Skeletal muscle cell (primary cell): ENCODE data around the gene CCDC92B.

Experiments used
- DNase-seq: peaks from one replicate; pipeline ENCODE4 v3.0.0-alpha.2; 2010; ENCODE audit warnings: low read depth
- H3K4me3 ChIP-seq: 2 replicates; pipeline ENCODE4 v1.5.1; 2011; ENCODE audit warnings: low read depth, mild to moderate bottlenecking, control low read depth, low read length, moderate library complexity

Gene CCDC92B

DNA sequence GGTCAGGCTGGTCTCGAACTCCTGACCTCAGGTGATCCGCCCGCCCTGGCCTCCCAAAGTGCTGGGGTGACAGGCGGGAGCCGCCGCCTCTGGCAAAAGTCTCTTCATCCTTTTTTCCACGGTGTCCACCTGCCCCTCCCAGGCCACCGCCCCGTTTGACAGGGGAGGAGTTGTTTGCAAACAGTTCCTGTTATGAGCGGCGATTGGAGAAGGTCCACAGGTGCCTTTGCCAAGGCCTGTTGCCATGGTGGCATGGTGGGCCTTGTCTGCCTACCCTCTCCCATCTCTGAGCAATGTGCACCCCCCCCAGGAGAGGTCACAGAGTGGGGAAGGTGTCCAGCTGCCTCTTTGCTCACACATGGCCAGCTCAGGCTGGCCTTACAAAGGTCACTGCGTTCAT, 30.8 kb upstream of the CCDC92B start:
- no peak overlapping the region for H3K4me3 ChIP-seq
- no peak for DNase-seq

DNA sequence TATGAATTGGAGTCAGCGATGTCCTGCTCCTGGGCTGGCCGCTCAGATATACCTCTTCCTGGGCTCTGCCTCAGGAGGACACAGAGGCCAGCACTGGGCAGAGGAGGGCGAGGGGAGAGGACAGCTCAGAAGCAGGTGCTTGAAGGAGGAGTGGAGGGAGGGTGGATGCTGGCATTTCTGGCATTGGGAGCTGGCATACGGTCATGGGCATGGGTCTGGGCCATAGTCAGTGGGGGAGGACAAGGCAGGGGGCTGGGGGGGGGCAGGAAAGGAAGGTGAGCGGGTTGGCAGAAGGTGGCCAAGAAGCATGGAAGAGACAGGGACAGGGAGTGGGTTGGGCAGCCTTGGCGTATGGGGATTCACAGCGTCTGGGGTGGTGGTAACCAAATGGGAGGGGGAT, 30.1 kb upstream of the CCDC92B start:
- DNase-seq, result no peak
- no peak overlapping the region for H3K4me3 ChIP-seq

DNA sequence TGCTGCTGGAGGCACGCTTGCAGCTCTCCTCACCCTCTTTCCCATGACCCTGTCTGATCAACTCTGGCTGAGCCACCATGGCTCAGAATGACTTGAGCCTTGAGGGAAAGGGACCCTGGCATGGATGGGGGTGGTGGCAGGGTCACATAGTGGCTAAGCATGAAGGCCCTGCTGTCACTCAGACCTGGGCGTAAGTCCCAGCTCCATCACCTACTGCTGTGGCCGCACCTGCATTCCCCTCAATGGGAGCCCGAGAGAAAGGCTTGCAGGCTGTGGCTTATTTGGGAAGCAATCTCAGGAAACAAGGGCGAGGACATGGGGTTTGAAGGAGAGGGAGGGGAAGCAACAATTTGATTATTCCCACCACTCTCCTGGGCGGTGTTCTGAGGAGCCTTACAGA, 29.0 kb upstream of the CCDC92B start:
- no peak for DNase-seq
- H3K4me3 ChIP-seq, result no peak overlapping the region

DNA sequence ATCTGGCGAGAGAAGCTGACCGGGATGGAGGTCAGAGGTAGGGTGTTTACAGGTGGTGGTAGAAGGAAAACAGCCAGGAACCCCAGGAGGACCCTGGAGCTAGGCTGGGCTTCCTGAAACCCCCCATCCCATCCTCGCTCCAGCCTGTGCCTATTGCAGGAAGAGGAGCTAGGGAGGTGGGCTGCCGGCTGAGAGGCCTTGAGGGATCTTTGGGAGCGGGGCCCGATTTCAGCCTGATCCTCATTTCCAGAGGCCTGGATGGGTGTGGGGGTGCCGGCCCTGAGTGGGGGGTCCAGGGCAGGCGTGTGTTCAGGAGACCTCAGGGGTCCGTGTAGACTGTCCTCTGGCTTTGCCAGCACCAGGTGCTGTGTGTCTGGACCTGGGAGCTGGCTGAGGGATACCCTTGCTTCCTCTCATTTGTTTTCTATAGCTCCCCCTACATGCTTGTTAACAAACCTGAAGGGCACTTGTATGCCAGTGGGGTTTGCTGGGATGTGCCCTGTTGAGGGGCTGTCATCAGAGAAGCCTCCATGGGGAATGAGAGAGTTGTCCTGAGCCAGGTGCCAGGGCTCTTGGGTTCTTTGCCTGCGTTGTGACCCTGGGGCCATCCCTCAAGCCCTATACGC, 27.9 kb upstream of the CCDC92B start:
- H3K4me3 ChIP-seq, result no peak overlapping the region
- DNase-seq, result no peak

DNA sequence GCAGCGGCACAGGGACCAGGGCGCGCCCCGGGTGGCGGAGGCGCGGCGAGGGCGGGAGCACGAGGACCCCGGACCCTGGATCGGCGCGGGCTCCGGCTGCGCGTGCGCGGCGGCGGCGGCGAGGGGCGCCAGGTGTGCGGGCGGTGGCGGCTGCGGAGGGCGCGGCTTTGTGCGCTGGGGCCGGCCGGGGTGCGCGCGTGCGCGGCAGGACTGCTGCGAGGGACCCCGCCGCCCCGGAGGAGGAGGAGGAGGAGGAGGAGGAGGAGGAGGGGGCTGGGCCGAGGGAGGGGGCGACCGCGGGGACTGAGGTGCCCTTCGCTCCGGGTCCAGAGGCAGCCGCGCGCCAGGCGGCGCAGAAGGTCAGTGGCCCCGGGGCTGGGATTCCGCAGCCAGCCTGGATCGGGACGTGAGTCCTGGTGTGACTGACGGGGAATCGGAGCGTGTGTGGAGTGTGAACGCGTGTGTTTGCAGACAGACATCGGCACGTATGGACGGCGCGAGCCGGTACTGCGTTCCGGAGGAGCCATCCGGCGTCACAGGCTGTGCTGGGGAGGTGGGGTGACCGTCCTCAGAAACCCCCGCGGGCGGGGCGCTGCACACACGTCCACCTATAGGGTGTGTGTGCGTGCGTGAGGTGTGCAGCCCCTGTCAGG, 27.3 kb upstream of the CCDC92B start:
- DNase-seq, result no peak
- peak overlapping the region; percentile 15 for H3K4me3 ChIP-seq

DNA sequence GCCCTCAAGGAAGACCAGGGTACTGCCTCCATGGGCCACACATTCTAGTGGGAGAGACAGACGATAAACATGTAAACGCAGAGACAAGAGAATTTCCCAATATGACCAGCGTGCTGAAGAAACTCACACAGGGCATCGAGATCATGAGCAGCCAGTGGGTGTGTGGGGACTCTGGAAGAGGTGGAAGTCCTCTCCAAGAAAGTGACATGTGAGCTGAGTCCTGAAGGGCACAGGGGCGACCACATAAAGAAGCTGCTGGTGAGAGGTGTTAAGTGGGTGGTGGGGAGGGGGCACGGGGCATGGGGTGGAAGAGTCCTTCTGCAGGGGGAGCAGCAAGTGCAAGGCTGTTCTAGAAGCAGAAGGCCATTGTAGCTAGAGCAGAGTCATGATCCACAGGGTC, 25.8 kb upstream of the CCDC92B start:
- no peak for DNase-seq
- no peak overlapping the region for H3K4me3 ChIP-seq

DNA sequence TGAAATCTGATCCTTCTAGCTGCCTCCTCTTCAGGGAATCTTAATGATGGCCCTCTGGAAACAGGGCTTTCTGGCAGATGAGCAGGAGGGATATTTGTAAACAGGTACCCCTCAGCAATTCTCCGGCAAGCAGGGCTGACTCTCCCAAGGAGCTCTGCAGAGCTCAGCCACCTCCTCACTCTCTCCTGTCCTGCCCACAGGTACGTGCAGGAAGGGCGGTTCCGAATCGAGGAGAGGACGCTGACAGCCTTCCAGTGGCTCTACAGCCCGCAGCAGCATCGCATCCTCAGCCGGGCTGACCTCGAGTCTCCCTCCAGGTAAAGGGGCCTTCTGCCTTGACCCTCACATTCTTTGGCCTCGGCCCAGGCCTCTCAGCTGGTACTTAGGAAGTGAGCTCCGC, 20.7 kb upstream of the CCDC92B start:
- no peak for DNase-seq
- H3K4me3 ChIP-seq, result no peak overlapping the region

DNA sequence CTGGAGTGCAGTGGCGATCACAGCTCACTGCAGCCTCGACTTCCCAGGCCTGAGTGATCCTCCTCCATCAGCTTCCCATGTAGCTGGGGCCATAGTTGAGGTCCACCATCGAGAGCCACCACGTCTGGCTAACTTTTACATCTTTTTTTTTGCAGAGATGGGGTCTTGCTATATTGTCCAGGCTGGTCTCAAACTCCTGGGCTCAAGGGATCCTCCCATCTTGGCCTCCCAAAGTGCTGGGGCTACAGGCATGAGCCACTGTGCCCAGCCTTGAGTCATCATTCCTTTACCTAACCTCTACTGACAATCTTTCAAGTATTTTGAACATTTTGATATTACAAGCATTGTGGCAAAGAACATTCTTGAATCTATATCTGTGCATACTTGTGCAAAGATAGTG, 9.4 kb upstream of the CCDC92B start:
- no peak overlapping the region for H3K4me3 ChIP-seq
- DNase-seq, result no peak

DNA sequence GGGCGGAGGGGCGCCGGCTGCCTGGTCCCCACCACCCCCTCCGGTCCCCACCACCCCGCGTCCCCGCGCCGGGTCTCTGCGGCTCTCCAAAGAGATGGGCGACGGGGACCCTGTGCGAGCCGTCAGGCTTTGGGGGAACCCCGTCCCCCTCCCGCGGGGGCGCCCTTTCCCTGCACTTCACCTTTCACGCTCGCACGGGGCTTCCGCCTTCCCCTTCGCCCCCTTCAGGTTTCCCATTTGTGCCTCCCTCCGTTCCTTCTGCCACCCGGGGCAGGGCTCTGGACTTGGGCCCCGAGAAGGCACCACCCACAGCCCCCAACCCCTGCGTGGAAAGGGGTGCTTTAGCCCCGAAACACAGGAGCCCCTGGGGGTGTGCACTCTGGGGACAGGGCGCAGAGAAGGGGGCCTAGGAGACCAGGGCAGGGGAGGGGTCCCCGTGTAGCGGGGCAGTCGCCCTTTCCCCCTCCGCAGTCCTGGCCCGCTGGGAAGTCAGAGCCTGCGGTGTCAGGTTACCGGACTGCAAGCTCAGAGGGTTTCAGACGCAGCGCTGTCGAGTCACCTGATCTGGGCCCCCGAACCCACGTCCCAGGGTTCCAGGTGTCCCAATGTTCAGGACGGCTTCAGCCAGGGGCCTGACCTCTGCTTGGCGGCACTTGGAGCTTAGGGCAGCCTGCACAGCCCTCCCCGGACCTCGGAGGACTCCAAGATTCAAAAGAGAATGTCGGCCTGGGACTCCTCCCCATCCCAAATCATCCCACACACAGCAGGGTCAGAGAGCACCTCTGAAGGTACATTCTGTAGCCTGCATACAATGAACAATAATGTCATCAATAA, 6.7 kb upstream of the CCDC92B start:
- H3K4me3 ChIP-seq, result peak overlapping the region; percentile 0
- no peak for DNase-seq

DNA sequence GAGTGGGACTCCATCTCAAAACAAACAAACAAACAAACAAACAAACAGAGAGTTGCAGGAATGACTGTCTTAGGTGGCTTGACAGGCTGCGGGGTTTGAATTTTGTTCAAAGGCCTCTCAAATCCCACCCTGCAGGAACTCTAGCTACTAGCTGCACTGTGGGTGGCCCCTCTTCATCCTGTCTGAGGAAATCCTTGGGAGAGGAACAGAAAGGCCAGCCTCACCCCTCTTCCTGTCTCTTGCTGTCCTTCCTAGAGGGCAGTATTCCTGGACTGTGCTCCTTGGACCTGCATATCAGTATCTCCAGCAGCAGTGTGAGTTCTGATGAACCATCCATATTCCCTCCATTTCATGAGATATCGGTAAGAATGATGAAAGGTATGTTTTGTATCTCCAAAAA, 2.0 kb upstream of the CCDC92B start:
- no peak overlapping the region for H3K4me3 ChIP-seq
- DNase-seq, result no peak

DNA sequence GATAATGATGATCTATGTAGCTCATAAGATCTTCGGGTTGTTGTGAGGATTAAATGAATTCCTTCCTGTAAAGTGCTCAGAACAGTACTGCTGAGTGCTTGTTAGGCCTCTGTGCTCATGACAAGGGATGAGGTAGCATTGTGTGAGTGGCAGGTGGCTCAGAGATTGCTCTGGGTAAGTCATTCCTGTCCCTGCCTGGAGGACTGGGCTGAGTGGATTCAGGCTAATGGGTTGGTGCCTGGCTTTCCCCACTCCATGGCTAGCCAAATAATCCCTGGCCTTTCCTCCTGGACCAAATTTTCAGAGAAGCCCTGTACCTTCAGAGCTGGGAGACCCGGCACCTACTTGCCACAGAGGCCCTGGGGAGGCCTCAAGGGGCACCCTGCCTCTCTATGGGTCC, 1.3 kb upstream of the CCDC92B start:
- no peak for DNase-seq
- H3K4me3 ChIP-seq, result no peak overlapping the region

DNA sequence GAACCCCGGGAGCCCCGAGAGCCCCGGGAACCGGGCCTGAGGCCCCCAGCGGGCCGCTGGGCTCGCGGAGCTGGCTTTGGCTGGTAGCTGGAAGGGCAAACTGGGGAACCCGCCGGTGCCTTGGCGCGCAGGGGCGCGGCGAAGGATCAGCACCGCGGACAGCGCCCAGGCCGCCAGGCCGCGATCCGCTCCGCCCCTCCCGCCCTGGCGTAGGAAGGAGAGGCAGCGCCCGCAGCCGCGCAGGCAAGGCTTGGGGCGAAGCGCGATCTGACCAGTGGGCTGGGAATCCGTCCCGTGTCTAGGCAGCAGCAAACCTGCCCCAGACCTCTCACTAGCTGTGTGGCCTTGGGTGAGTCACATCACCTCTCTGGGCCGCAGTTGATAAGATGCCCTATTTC, 331 bp upstream of the CCDC92B start:
- DNase-seq, result peak; percentile 6
- no peak overlapping the region for H3K4me3 ChIP-seq

DNA sequence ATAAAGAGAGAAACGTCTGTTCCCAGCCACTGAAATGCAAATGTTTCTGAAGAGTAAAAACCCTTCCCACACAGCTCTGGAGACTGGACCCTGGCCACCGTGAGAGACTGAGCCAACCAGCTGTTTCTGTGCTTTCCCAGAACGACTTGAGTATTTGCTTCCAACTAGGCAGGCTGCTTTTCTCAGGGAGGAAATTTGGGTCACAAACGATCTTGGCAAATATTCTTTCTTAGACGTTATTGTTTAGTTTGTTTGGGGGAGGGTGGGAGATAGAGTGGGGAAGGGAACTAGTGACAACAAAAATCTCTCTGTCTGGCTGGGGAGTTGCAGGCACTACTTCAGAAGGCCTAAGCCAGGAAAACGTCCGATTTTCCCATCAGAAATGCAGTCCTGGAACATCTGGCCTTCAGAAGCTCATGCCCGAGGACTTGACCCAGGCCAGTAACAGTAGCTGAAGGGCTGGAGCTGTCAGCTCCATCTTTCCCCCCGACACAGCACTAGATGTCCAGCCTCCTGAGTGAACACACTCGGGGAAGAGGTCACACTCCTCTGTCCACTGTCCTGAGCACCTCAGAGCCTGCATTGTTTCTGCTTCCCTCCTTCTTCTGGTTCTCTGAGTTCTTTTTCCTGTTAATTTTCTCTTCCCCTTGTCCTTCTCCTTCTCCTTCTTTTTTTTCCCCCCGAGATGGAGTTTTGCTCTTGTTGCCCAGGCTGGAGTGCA, 4.0 kb downstream of the CCDC92B start:
- no peak for DNase-seq
- no peak overlapping the region for H3K4me3 ChIP-seq

DNA sequence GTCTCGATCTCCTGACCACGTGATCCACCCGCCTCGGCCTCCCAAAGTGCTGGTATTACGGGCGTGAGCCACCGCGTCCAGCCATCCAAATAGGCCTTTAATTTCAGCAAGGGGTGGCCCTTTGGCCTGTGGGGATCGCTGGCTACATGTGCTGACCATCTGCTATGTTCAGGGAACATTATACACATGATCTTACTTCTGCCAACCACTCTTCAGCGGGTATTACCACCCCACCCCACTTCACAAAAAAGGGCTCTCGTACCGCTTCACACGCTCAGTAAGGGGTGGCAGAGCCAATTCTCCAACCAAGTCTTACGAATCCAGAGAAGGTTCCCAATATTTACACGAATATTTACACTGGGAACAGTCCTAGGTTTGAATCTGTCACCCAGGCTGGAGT, 11.8 kb downstream of the CCDC92B start:
- H3K4me3 ChIP-seq, result no peak overlapping the region
- DNase-seq, result no peak

DNA sequence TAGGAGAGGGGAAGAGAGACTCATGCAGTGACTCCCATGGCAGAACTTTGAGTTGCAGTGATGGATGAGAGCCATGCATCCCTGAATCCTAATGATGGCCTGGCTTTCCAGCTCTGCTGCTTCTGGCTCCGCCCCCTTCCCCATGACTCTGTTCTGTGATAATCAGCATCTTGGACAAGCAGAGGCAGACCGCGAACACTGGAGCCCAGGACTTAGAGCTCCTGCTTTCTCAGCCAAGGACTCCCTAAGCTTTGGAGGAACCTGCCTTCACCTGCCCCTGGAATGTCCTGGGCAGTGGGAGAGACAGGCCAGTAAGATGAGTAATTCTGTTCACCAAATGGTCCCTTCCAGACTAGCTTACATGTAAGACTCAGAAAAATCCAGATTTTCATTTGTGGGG, 12.5 kb downstream of the CCDC92B start:
- no peak for DNase-seq

DNA sequence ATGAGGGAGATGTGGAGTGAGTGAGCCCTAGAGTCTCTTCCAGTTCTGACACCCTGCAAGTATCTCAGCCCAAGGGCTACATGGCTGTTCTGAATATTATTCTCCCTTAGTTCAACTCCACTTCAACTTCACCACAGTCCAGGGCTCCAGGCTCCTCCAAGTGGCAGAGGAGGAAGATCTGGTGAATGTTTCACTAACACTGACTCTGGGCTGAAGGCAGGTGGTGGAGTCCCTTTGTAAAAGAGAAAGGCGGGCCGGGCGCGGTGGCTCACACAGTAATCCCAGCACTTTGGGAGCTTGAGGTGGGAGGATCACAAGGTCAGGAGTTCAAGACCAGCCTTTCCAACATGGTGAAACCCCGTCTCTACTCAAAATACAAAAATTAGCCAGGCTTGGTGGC, 13.6 kb downstream of the CCDC92B start:
- DNase-seq, result no peak
- no peak overlapping the region for H3K4me3 ChIP-seq

More for the DNA sequence above, 12.5 kb downstream of the CCDC92B start:
- no peak overlapping the region for H3K4me3 ChIP-seq

DNA sequence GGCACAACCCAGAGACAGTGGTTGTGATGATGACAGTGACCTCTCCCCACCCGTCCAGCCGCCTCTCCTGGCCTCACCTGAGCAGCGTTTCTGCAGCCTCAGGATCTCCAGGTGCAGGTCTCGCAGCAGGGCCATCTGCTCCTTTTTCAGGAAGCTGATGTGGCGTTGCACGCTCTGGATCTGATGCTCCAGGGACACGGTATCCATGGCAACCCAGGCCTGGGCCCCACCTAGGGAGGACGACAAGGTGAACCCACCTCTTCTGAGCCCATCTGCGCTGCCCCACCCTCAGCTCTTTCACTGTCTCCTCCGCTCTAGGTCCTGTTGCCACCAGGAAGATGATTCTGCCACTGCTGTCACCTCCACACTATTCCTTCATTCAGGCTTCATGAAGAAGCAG, 14.5 kb downstream of the CCDC92B start:
- no peak for DNase-seq
- H3K4me3 ChIP-seq, result no peak overlapping the region

DNA sequence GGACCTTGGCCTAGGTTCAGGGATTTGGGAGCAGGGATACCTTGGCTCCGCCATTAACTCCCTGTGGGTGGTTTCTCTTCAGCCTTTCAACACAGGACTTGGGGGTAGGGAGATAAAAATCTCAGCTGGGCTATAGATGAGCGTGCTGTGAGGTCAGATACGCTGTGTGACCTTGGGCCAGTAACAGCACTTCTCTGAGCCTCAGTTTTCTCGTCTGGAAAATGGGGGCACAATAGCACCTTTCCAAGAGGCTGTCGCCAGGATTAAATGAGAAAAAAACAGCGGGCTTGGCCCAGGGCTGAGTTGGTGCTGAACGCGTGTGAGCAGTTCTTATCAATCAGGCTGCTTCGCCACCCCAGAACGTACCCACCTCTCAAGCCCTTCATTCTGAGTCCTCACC, 17.6 kb downstream of the CCDC92B start:
- no peak for DNase-seq
- no peak overlapping the region for H3K4me3 ChIP-seq

DNA sequence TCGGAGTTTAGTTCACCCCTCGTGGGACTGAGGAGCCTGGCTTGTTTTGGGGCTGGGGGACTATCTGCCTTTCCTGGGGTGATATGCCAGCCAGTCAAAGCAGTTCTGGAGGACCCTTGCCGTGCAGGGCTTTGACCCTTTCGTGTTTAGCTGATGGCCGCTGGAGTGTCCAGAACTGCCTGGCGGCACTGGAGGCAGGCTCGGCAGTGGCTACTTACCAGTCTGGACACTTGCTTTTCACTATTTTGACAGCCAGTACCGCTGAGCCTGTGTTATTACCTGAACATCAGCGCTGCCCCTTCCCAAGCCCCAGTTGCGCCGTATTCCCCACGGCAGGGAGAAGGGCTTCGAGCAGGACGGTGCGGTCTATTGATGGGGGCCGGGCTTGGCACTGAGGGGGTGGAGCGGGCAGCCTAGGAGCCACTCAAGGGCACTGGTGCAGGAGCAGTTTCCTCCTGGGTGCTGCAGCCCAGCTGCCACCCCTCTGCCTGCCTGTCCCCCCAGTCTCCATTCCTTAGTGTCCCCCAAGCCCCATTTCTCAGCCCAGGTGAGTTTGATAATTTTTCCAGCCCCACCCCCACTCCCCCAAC, 18.6 kb downstream of the CCDC92B start:
- no peak overlapping the region for H3K4me3 ChIP-seq
- DNase-seq, result no peak

DNA sequence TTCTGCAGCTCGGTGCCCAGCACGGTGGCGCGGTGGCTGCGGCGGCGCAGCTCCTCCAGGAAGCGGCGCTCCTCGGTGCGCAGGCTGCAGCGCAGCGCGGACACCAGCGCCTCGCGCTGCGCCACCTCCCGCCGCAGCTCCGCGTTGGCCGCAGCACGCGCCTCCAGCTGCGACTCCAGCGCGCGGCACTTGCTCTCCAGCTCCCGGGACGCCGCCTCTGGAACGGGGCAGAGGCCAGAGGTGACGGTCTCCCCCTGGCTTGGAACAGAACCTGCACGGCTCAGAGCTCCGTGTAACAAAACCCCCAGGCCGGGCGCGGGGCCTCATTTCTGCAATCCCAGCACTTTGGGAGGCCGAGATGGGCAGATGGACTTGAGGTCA, 24.7 kb downstream of the CCDC92B start:
- no peak for DNase-seq
- H3K4me3 ChIP-seq, result peak overlapping the region; percentile 18
